HPDE6-E6E7 (cell line): ENCODE results near the gene CD151.

Experiments
- DNase-seq: peaks from one replicate; pipeline ENCODE4 v3.0.0; 2011; ENCODE audit warnings: missing footprints; ENCODE audit errors: extremely low spot score

Gene CD151

DNA sequence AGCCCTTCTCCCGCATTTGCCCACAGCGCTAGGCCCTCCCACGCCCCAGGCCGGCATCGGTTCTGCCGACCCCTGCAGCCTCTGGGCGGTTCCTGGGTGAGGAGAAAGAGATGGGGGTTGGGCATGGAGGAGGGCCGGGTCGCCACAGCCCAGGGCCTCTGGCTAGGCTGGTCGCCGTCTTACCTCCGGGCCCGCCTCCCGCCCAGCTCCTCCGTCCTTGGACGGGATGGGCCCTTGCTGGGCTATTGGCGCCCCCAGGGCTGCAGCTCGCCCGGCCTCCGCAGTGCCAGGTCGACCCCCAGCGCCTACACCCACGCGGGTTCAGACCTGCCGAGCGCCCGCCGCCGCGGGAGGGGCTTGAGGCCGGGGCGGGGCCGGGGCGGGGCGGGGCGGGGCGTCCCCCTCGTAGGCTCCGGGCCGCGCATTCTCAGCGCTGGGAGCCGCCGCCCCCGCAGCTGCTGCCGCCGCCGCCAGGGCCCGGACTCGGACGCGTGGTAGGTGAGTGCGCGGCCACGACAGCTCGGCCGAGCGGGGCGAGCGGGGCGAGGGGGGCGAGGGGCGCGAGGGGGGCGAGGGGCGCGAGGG lies at the start of gene CD151:
Gene CD151, plus strand, starts transcription at position 424 of the 585 bp plus-strand sequence. CDS start 3,118 bp downstream, outside the sequence.
- no peak for DNase-seq

DNA sequence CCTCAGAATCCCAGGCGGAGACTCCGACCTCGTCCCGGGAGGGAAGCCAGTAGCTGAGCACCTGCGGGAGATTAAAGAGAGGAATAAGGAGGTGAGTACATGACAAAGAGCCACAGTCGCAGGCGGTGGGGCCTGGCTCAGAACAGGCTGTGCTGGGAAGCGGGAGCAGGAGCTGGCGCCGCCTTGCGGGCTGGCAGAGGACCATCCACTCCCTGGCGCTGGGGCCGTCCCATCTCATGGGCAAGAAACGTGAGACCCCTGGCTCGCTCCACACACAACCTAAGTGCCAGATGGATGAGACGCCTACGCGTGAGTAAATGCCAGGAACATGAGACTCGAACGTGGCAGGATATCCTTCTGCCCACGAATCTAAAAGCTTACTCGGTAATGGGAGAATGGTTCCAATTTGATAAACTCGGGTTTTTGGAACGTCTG lies 49.2 kb upstream of the CD151 start:
- no peak for DNase-seq

GRCh38 chr11:786235-787083 lies 46.3 kb upstream of the CD151 start:
- no peak for DNase-seq

GRCh38 chr11:787084-787675 lies 45.6 kb upstream of the CD151 start:
- no peak for DNase-seq

DNA sequence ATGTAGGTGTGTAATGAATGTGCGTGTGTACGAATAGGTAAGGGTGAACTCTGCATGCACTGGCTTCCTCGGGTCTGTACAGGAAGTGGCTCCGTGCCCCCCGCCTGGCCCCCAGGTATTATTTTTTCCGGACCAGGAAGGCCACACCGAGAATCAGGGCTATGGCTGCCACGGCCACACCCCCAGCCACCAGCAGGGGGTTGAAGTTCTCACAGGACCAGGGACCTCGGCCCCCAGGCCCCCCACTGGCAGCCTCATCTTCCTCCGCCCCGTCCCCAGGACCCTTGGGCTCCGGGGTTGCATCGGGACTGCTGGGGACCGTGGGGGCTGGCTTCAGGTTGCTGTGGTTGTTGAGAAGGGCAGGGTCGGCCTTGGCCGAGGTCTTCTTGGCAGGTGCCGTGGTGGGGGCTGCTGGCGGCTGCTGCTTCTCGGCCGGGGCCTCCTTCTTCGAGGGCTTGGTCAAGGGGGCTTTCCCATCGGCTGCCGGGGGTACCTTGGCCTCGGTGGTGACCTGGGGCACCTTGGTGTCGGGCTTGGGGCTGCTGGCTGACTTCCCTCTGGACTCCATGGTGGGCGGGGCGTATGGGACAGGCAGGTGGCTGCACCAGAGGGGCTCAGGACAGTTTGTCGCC lies 44.6 kb upstream of the CD151 start:
- no peak for DNase-seq

DNA sequence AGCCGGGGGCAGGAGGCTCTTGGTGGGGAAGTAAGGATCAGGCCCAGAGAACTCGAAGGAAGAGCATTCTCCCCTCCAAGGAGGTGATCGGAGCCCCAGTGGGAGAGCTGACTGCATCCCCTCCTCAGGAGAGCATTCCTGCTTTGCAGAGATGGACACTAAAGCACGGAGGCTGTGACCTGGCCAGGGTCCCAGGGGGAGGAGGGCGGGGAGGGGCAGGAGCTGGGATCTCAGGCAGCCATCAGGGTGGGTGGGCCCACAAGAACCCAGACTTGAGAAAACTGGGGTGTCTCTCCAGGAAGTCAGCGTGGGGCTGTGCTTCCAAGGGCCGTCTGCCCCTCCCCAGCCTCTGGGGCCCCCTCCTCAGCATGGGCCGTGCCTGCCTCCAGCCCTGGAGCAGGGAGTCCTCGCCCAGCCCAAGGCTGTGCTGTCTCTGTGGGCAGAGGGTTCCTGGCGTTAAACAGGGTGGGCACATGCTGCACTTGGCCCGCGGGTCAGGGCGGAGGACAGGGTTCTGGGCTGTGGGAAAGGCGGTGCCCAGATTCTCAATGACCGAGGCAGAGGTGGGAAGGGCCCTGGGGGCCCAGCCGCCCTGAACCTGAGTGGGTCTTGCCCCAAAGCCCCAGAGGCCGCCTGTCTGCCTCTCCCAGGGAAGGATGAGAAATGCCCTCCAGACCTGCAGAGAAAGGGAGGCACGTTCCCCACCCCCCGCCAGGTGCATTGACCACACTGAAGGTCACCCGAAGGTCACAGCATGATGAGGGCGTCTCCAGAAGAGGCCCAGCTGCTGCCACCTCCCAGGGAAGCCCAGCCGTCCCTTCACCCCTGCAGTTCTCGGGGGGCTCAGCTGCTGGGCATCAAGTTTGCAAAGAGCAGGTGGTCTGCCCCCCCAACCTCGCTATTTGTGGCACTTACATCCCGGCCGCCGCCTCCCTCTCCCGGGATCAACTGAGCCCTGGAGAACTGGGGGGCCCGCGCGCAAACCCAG lies 43.5 kb upstream of the CD151 start:
- no peak for DNase-seq

DNA sequence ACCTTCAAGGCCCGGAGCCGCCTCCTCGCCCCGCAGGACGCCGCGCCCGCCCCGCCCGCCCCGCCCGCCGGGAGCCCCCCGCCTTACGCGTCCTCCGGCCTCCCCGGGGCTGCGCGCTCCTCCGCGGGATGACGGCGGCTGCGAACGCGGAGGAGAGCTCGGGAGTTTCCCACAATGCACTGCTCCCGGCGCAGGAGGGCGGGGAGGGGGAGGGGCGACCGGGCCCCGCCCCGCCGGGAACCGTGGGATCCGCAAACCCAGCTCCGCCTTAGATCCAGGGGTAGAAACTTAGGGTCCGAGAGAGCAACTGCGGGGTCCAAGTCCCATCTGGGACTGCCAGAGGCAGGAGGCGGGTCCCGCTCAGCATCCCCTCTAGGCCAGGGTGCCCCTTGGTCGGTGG lies 42.8 kb upstream of the CD151 start, which contains the start of gene CEND1:
Gene CEND1, minus strand, starts transcription at position 148 of the 400 bp plus-strand sequence. CDS start 1,514 bp downstream, outside the sequence.
- DNase-seq, result no peak

DNA sequence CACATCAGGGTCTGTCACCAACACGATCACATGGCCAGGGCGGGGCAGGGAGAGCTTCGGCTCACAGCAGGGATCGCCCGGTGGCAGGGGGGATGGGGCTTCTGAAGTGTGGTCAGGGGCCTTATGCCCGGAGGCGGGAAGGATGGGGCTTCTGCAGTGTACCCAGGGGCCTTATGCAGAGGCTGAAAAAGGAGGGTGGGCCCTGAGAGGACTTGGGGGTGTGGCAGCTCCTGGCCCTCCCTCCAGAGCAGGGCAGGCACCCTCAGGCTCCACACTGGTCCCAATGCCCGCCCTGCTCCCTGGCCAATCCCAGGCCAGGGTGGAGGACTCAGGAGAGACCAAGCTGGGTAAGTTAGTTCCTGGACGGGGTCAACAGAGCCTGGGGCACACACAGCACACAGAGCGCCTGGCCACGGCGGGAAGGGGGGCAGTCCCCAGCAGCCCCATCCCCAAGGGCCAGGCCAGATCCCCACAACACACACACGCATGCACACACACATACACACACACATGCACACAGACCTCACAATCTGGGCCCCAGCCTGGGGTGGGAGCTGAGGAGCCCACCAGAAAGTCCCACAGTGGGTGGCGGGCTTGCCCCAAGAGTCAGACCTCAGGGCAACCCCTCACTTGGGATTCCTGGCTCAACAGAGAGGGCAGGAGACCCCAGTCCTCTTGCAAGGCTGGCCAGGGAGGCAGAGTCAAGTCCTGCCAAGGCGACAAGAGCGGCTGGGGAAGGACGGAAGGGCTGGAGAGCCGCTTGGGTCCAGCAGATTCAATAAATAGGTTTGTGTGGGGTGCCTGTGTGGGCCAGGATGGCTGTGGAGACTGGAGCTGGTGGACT lies 41.8 kb upstream of the CD151 start:
- no peak for DNase-seq

DNA sequence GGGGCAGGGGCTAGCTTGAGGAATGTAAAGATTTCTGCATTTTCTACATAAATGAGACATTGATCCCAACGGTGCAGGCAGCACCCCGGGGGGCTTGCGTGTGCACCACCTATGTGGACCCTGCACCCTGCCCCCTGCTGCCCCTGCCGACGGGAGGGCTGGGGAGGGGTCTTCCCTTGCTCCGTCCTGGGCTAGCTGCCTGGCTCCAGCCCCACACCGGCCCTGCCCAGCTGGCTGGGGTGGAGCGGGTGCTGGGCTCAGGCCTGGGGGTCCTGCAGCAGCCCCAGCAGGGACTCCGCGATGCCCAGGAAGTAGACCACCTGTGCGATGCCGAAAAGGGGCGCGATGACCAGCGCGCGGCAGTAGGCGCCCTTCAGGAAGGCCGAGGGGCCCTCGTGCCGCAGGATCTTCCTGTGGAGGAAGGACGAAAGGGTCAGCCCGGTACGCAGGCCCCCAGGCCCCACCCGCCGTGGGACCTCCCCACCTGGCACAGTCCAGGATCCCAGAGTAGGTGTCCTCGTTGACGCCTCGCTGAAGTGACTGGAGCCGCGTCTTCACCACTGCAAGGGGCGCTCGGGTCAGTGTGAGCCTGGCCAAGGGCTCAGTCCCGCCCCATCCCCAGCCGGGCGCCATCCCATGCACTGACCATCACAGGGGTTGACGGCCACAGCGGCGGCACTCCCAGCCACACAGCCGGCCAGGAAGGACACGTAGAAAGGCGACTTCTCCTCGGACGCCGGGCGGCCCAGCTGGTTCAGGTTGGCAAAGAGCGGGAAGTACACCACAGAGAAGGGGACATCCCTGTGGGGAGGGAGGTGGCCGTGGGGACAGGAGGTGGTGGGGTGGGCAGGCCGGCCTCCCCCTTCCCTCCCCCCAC lies 40.9 kb upstream of the CD151 start:
- no peak for DNase-seq

DNA sequence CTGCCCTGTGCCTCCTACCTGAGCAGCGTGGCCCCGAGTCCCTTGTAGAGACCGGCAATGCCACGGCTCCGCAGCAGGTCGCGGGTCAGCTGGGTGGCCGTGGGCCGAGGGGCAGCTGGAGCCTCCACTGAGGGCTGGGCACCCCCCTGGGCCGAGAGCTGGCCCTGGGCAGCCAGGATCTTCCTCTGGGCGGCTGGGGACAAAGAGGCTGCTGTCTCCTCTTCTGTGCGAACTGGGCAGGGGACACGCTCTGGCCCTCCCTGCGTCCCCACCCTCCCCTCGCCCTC lies 40.3 kb upstream of the CD151 start:
- DNase-seq, result no peak

- no peak for DNase-seq
These were observed 39.9 kb upstream of the CD151 start for GRCh38 chr11:792873-793272.

DNA sequence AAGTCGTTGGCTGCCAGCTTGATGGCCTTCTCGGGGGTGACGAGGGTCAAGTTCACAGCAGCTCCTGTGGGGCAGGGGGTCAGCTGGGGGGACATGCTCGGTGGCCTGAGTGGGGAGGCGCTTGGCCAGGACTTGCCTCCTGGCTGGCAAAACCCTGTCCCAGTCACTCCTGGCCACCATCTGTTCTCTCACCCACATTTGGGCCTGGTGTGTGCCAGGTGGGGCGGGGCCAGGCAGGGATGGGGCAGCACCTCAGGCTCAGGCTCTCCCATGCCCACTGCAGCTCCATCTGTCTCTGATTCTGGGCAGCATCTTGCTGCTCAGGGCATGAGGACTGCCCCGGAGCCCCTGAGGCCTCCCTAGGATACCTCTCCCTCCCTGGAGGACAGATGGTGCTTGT lies 39.2 kb upstream of the CD151 start:
- no peak for DNase-seq

GRCh38 chr11:794013-794765 lies 38.6 kb upstream of the CD151 start:
- no peak for DNase-seq

- DNase-seq, result no peak
These were observed 37.8 kb upstream of the CD151 start for GRCh38 chr11:794766-795633.

DNA sequence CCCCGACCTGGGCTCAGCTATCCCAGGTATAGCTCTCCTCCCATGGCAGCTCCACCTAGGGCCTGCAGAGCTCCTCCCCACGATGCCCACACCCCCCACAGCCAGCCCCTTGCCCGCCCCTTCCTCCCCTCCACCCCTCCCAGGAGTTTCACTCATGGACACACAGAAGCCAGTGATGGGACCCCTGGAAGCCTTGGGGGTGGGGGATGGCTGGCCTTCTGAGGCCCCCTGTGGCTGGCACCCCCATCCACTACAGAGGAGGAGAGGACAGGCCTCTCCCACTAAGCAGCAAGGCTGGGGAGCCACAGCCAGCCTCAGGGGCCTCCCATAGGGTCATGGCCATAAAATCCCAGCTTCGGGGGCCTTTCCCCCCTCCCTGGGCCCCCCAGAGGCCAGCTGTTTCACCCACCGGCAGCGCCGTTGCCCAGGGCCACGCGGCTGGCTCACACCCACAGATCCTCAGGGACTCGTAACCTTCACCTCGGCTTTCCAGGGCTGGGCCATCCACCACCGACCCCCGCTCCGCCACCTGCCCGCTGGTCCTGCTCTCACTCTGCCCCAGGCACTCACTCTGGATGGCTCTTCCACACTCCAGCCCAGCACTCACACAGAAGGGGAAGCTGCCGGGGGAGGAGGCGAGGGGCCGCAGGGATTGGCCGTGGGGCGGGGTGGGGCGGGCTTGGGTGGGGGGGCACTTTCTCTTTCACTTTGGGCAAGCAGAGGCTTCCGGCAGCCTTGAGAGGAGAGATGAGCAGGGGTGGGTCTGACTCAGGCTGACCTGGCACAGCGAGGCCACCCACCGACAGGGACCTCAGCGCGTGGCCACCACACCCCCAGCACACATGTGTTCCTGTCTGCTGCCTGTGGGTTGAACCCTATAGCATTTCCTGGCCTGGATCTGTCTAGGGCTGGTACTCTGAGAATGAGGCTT lies 36.9 kb upstream of the CD151 start:
- peak; percentile 79 for DNase-seq

GRCh38 chr11:796565-797295 lies 36.0 kb upstream of the CD151 start:
- no peak for DNase-seq
